H1 (cell line): ENCODE data around the gene DUSP9. TPM values are rescaled to one million over a fixed set of nuclear protein-coding genes. Genes with fewer than 3 reads are reported as not detected.

Source experiments
- ASH2L ChIP-seq: fragments of 200-600, 300-600 bp; sonication (generic); IDR thresholded peaks from one replicate; pipeline ENCODE4 v1.7.1; 2017; ENCODE audit warnings: low read length
- CREB1 ChIP-seq: IDR thresholded peaks from 2 replicates; pipeline ENCODE4 v1.6.1; 2012; ENCODE audit warnings: inconsistent platforms
- CTBP2 ChIP-seq: IDR thresholded peaks from 2 replicates; pipeline ENCODE4 v1.7.0; 2011; ENCODE audit warnings: borderline replicate concordance, mild to moderate bottlenecking, moderate library complexity, mixed read lengths, low read length; ENCODE audit not compliant: insufficient read depth, insufficient read length
- FOSL1 ChIP-seq: IDR thresholded peaks from 2 replicates; pipeline ENCODE4 v1.6.1; 2011; ENCODE audit warnings: mild to moderate bottlenecking, low read depth, low read length, moderate library complexity; ENCODE audit not compliant: insufficient read depth
- HDAC2 ChIP-seq, 2 experiments: fragments of 300-600 bp in 1 of 2; sonication (generic) in 1 of 2; IDR thresholded peaks; 2 replicates each; pipeline ENCODE4 v1.6.1; 2011 to 2012; ENCODE audit warnings: low read depth in 2 of 2, low read length in 2 of 2, mild to moderate bottlenecking in 2 of 2, moderate library complexity in 2 of 2, borderline replicate concordance in 1 of 2, inconsistent platforms in 1 of 2
- JUN ChIP-seq: IDR thresholded peaks from 2 replicates; pipeline ENCODE4 v1.6.1; 2011; ENCODE audit warnings: low read depth, mild to moderate bottlenecking, improper control_type of control experiment, low read length
- SAP30 ChIP-seq: fragments of 300-600 bp; sonication (generic); IDR thresholded peaks from 2 replicates; pipeline ENCODE4 v1.7.1; 2012; ENCODE audit warnings: low read length, moderate library complexity, mild to moderate bottlenecking, inconsistent platforms; ENCODE audit not compliant: insufficient read depth, insufficient replicate concordance
- SIN3A ChIP-seq, 2 experiments: IDR thresholded peaks in 1 of 2; conservative IDR thresholded peaks in 1 of 2; 2 replicates each; pipeline ENCODE4 v1.6.1; 2011 to 2012; ENCODE audit warnings: low read length in 2 of 2, improper control_type of control experiment in 1 of 2, low read depth in 1 of 2, mild to moderate bottlenecking in 1 of 2
- SP4 ChIP-seq: IDR thresholded peaks from 2 replicates; pipeline ENCODE4 v1.6.1; 2012; ENCODE audit warnings: low read length, inconsistent platforms
- TAF1 ChIP-seq: IDR thresholded peaks from 2 replicates; pipeline ENCODE4 v1.6.1; 2011; ENCODE audit warnings: mild to moderate bottlenecking, low read depth, low read length
- polyA plus RNA-seq, 7 experiments: library from polyadenylated mRNA; depleted of rRNA in 3 of 7; stranded (reverse) in 5 of 7; unstranded in 2 of 7; fragments of >200 nt in 5 of 7; fragments of 200-250 nt in 2 of 7; gene quantifications; 1 replicate in 5 of 7; 2 replicates in 1 of 7; 4 replicates in 1 of 7; pipeline versions ENCODE4 v1.2.1 to v1.2.3, GENCODE V29; 2011 to 2013; ENCODE audit warnings: missing spikeins in 2 of 7, mixed read lengths in 2 of 7
- total RNA-seq: library from RNA; stranded (reverse); fragmentation: NEBNext Ultra II Directional; extraction: Animal tissue kit (Norgen Biotek cat#: 25700); gene quantifications from 2 replicates; pipeline ENCODE4 v1.2.1, GENCODE V29; 2021
- TF ChIP-seq, protein P1 (sequence below): IDR thresholded peaks from 2 replicates; pipeline ENCODE4 v1.6.1; 2011; ENCODE audit warnings: low read depth, mild to moderate bottlenecking, low read length; ENCODE audit not compliant: insufficient read depth
- TF ChIP-seq, protein P2 (sequence below): IDR thresholded peaks from 2 replicates; pipeline ENCODE4 v1.6.1; 2011; ENCODE audit warnings: low read length, improper control_type of control experiment
- TF ChIP-seq, protein P3 (sequence below), 3 experiments: IDR thresholded peaks; 1 replicate in 2 of 3; 2 replicates in 1 of 3; pipeline versions ENCODE4 v1.5.1 to v1.6.1; 2011; ENCODE audit warnings: low read length in 3 of 3, mild to moderate bottlenecking in 3 of 3, inconsistent platforms in 2 of 3, low read depth in 1 of 3, moderate library complexity in 1 of 3; ENCODE audit not compliant: insufficient read depth in 1 of 3; ENCODE audit errors: control extremely low read depth in 1 of 3
- TF ChIP-seq, protein P4 (sequence below): IDR thresholded peaks from 2 replicates; pipeline ENCODE4 v1.6.1; 2012; ENCODE audit warnings: inconsistent platforms

Gene DUSP9
- total and polyA plus RNA-seq, 2 of the 8 experiments (the other 6 are each of a cell fraction or from before 2014, with no cell fraction given): 0.80 to 1.1 TPM

DNA sequence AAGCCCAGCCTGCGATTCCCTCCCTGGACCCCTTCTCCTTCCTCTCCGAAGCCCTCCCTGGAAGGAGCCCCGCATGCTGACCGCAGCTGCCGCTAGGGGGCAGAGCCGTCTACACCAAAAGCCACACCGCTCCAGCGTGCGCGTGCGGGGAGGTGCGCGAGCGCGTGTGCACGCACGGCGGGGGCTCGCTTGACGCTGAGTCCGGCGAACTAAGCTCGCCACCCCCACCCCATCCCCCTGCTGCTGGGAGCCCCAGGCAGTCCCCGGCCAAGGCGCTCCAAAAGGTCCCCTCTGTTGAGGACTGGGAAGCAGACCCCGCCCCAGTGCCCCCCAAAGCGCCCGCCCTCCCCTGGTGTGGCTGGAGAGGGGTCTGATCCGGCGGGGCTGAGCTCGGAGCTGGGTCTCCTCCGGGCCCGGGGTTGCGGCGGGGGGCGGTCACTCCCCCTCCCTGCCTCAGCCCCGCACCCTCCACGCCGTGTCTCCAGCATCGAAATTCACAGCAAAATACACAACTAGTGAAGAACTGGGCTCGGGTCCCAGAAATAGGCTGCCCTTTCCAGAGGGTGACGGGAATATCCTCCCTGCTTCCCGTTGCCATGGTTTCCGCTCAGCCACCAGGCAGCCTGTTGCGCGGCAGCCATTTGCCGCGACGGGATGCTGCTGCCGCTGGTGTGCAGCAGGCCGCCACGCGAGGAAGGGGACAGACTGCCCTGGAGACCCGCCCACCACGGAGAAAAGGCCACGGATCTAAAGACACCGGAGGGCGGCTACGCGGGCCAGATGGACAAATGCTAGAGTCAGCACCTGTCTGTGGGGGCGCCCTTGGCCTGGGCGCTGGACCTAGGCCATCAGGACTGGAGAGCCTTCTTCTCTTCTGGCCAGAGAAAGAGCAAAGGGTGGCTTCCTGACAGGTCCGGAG is 36.8 kb upstream of the DUSP9 start (continued):
- TF ChIP-seq CREB1: peak; percentile 49; the same call in 1 of the 2 replicates
- TF ChIP-seq SAP30: no peak
- TF ChIP-seq, protein P1, sequence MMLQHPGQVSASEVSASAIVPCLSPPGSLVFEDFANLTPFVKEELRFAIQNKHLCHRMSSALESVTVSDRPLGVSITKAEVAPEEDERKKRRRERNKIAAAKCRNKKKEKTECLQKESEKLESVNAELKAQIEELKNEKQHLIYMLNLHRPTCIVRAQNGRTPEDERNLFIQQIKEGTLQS: no peak
- no peak for TF ChIP-seq HDAC2 (IDR thresholded peaks at IDR 0.05; ENCODE audit: borderline replicate concordance in 1 of 2, low read depth in 2 of 2, low read length in 2 of 2)
- no peak for TF ChIP-seq TAF1
- TF ChIP-seq ASH2L: no peak
- no peak for TF ChIP-seq SIN3A (conservative IDR thresholded peaks at IDR 0.05 in 1 of 2, IDR thresholded peaks at IDR 0.05 in 1 of 2; ENCODE audit: low read depth in 1 of 2, low read length in 2 of 2)
- TF ChIP-seq, protein P2, sequence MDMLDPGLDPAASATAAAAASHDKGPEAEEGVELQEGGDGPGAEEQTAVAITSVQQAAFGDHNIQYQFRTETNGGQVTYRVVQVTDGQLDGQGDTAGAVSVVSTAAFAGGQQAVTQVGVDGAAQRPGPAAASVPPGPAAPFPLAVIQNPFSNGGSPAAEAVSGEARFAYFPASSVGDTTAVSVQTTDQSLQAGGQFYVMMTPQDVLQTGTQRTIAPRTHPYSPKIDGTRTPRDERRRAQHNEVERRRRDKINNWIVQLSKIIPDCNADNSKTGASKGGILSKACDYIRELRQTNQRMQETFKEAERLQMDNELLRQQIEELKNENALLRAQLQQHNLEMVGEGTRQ: no peak
- no peak for TF ChIP-seq CTBP2
- no peak for TF ChIP-seq SP4
- TF ChIP-seq, protein P3, sequence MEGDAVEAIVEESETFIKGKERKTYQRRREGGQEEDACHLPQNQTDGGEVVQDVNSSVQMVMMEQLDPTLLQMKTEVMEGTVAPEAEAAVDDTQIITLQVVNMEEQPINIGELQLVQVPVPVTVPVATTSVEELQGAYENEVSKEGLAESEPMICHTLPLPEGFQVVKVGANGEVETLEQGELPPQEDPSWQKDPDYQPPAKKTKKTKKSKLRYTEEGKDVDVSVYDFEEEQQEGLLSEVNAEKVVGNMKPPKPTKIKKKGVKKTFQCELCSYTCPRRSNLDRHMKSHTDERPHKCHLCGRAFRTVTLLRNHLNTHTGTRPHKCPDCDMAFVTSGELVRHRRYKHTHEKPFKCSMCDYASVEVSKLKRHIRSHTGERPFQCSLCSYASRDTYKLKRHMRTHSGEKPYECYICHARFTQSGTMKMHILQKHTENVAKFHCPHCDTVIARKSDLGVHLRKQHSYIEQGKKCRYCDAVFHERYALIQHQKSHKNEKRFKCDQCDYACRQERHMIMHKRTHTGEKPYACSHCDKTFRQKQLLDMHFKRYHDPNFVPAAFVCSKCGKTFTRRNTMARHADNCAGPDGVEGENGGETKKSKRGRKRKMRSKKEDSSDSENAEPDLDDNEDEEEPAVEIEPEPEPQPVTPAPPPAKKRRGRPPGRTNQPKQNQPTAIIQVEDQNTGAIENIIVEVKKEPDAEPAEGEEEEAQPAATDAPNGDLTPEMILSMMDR (IDR thresholded peaks at IDR 0.05; ENCODE audit: control extremely low read depth in 1 of 3, insufficient read depth in 1 of 3, low read depth in 1 of 3, low read length in 3 of 3): peak in 2 of 3 experiments; percentile 83 to 87; a peak in 3 of 4 replicates
- no peak for TF ChIP-seq JUN
- TF ChIP-seq FOSL1: no peak
- TF ChIP-seq, protein P4, sequence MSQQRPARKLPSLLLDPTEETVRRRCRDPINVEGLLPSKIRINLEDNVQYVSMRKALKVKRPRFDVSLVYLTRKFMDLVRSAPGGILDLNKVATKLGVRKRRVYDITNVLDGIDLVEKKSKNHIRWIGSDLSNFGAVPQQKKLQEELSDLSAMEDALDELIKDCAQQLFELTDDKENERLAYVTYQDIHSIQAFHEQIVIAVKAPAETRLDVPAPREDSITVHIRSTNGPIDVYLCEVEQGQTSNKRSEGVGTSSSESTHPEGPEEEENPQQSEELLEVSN: peak; percentile 75
